GM12891 (cell line): Measurements from ENCODE around the gene GRIK4.

ENCODE experiments used
- POLR2A ChIP-seq: IDR thresholded peaks from 2 replicates; pipeline ENCODE4 v1.6.1; 2011; ENCODE audit warnings: low read depth, low read length, control low read depth
- POLR2AphosphoS5 ChIP-seq: IDR thresholded peaks from 2 replicates; pipeline ENCODE4 v1.6.1; 2011; ENCODE audit warnings: low read depth, low read length, control low read depth
- SPI1 ChIP-seq: IDR thresholded peaks from 2 replicates; pipeline ENCODE4 v1.6.1; 2011; ENCODE audit warnings: low read depth, low read length, control low read depth
- TAF1 ChIP-seq: IDR thresholded peaks from 2 replicates; pipeline ENCODE4 v1.6.1; 2011; ENCODE audit warnings: low read depth, low read length, control low read depth

DNA sequence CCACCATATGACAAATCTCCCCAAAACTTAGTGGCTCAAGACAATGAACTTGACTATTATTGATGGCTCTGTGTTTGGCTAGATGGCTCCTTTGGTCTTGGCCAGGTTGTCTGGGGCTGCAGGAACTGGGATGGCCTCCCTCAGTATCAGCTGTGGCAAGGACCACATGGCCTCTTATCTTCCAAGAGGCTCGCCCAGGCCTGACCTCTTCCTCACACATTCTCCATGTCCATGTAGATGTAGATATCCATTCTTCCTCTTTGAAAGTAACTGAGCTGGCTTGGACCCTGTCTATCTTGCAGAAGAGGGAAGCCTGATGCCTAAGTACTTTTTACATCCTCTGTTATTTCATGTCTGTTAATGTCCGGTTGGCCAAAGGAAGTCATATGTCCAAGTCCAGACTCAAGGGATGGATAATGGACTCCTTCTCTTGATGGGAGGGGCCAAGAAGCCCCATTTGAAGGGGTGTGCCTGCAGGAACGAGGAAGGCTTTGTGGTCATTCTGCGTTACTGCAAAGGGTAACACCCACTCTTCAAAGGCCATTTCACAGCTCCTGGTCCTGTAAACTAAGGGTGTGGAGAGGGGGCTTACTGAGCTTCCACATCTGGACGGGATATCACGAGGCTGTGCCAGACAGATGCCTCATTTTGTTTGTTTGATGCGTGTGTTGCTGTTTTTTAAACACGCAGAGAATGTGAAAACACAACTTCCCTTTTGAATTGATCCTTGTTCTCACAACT, 87.1 kb downstream of the GRIK4 start:
- TF ChIP-seq POLR2A (no peak), POLR2AphosphoS5 (no peak), TAF1 (no peak), SPI1 (no peak)
